GM19467 (cell line): ENCODE measurements around the gene MYBBP1A.
"Not testable (repeated sequence)": the region's sequence is repeated elsewhere in the genome, so short reads cannot be mapped to it uniquely, and the experiment has no call there.

Source experiments
- ATAC-seq: cut with Tn5 transposase; IDR thresholded peaks from one replicate; pipeline ENCODE4 v1.9.1; 2021; ENCODE audit warnings: mild to moderate bottlenecking, moderate library complexity; ENCODE audit not compliant: unreplicated experiment

Gene MYBBP1A

GRCh38 chr17:4554997-4555799 is at the start of gene MYBBP1A:
Gene MYBBP1A, minus strand, starts transcription at chr17:4555384. Its CDS starts 60 bp downstream, at chr17:4555324.
- ATAC-seq, result peak; percentile 77

GRCh38 chr17:4604736-4605135 is 49.6 kb upstream of the MYBBP1A start:
- not testable (repeated sequence) for ATAC-seq

DNA sequence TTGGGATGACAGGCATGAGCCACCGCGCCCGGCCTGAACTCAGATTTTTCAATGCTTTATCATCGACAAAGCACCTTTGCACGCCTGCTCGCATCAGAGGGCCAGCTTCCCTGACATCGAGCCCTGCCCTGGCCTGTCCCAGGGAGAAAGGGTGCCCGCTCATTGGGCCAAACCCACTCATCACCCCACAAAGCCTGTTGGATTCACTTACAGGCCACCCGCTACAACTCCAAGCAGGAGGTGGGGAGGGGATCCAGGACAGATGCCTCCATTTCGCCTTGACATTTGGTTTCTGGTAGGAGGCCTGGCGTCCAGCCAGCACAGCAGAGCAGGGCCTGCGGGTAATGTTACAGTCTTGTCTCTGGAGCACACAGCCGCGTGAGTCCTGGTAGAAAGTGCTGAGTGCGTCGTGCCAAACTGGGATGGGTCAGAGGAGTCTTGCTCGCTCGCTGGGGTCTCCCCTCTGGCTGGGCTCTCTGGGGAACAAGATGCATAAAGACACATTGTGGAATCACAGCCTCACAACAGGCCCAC is 49.0 kb upstream of the MYBBP1A start:
- ATAC-seq, result no peak

DNA sequence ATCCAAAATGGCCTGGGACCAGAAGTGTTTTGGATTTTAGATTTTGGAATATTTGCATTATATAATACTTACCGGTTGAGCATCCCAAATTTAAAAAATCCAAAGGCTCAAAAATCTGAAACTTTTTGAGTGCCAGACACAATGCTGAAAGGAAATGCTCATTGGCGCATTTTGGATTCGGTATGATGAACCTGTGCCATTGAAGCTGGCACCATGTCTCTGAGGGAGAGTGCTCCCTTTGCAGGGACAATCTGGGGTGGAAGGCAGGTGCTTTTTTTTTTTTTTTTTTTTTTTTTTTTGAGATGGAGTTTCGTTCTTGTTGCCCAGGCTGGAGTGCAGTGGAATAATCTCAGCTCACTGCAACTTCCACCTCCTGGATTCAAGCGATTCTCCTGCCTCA is 46.9 kb upstream of the MYBBP1A start:
- ATAC-seq, result no peak

GRCh38 chr17:4601326-4601725 is 46.1 kb upstream of the MYBBP1A start:
- no peak for ATAC-seq

- ATAC-seq, result no peak
Observed at GRCh38 chr17:4600563-4600962, 45.4 kb upstream of the MYBBP1A start.

- ATAC-seq, result no peak
Observed at GRCh38 chr17:4599505-4600281, 44.5 kb upstream of the MYBBP1A start.

GRCh38 chr17:4598776-4599504 is 43.8 kb upstream of the MYBBP1A start:
- no peak for ATAC-seq

- ATAC-seq, result no peak
Observed at GRCh38 chr17:4597975-4598374, 42.8 kb upstream of the MYBBP1A start.

GRCh38 chr17:4596636-4597380 is 41.6 kb upstream of the MYBBP1A start:
- no peak for ATAC-seq

- ATAC-seq, result not testable (repeated sequence)
Observed at GRCh38 chr17:4595685-4596342, 40.6 kb upstream of the MYBBP1A start.

GRCh38 chr17:4594931-4595684 is 39.9 kb upstream of the MYBBP1A start:
- ATAC-seq, result no peak

DNA sequence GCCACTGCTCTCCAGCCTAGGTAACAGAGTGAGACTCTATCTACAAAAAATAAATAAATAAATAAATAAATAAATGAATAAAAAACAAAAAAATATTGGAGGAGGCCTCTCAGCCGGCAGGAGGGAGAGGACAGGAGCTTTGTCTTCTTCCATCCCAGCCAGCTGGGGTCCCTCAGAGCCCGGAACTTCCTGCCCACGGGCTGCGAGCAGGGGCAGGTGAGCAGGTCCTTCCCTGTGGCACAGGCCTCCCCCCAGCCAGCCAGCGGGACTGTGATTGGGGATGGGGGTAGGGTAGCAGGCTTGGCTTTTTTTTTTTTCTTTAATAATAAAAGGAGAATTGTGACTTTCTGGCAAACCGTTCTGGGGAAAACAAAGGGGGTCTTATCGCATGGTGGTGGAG is 39.2 kb upstream of the MYBBP1A start:
- ATAC-seq, result no peak

- ATAC-seq, result no peak
Observed at GRCh38 chr17:4593021-4593421, 37.8 kb upstream of the MYBBP1A start.

DNA sequence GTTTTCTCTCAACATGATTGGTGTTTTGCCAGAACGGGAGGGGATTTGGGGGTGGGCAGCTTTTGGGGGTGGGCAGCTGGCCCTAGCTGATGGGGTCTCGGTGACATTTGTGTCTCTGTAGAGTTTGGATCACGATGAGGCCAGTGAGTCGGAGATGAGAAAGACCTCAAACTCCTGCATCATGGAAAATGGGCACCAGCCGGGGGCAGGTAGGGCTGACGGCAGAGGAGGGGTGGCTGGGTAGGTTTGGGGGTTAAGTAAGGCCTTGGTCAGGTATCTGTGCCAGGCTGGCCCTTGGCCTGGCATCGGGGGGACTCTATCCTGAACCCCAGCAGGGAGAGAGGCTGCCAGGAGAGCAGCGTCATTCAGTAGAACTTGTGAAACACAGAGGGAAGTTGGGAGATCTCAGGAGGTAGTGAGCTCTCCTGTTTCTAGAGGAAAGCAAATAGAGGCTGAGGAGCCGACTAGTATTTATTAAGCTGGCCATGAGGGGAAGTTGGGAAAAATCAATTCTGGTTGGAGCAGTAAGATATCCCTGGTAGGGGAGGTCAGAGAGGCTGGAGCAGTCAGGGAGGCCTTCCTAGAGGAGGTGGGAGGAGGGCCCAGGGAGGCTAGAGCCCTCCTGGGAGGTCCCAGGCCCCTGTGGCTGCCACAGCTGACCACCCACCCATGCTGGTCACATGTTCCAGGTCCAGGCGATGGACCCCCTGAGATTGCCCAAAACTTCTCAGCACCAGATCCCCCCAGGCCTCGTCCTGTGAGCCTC is 37.2 kb upstream of the MYBBP1A start:
- no peak for ATAC-seq

- no peak for ATAC-seq
Observed at GRCh38 chr17:4591529-4591928, 36.3 kb upstream of the MYBBP1A start.

GRCh38 chr17:4590981-4591453 is 35.8 kb upstream of the MYBBP1A start:
- no peak for ATAC-seq

DNA sequence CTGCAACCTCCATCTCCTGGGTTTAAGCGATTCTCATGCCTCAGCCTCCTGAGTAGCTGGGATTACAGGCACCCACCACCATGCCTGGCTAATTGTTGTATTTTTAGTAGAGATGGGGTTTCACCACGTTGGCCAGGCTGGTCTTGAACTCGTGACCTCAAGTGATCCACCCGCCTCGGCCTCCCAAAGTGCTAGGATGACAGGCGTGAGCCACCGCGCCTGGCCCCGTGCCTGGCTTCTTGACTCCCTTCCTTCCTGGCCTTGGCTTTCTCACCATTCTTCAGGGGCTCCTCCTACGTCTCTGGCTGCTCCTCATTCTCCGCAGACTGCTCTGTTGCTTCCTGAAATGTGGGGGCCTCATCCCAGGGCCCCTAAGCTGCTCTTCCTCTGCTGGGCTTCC is 34.9 kb upstream of the MYBBP1A start:
- ATAC-seq, result not testable (repeated sequence)
